ENCODE data around the gene SLC22A31. TPM values are rescaled to one million over a fixed set of nuclear protein-coding genes. Genes with fewer than 3 reads are reported as not detected.

The SLC22A31 gene
- total RNA-seq, 1 experiment from 2014 or later, result 53.7 TPM

GRCh38 chr16:89217138-89217387 lies 16.7 kb upstream of the SLC22A31 start:
- no peaks in the 10 kb centered on the region for H3K9me2 ChIP-seq (ENCODE audit: insufficient read depth)
- no peaks in the 10 kb centered on the region for H3K27me3 ChIP-seq (ENCODE audit: insufficient read depth, low read length)
- peaks cover 0 to 16% of the 10 kb centered on the region in 2 experiments; a peak in 3 of 4 replicates for H3K4me1 ChIP-seq (ENCODE audit: control insufficient read depth in 1 of 2, insufficient read depth in 2 of 2, low read length in 2 of 2)
- H3K27ac ChIP-seq (ENCODE audit: low read depth, low read length), result peak overlapping the region; percentile 74
- peaks cover 32% of the 10 kb centered on the region for H3K79me2 ChIP-seq (ENCODE audit: insufficient read depth, low read length)
- TSS peak; percentile 87 for BruUV-seq (replicated peaks)
- no peak for TF ChIP-seq SP1 (IDR thresholded peaks at IDR 0.05; ENCODE audit: low read depth)
- TF ChIP-seq EZH2phosphoT487 (IDR thresholded peaks at IDR 0.05; ENCODE audit: borderline replicate concordance), result no peak
- TF ChIP-seq YY1 (IDR thresholded peaks at IDR 0.05; ENCODE audit: extremely low read depth, insufficient replicate concordance, low read depth, low read length), result no peak
- no peak for TF ChIP-seq MAX (IDR thresholded peaks at IDR 0.05)
- TF ChIP-seq ZFX (IDR thresholded peaks at IDR 0.05), result no peak
- ChIA-PET CTCF (interaction anchor here (0.9 to 2.5 kb wide), 4 partner anchors 23 to 480 kb away, joined by 3 to 14 read pairs (median 6); no protein-coding TSS in a partner anchor), POLR2A (interaction anchor here (0.9 to 2.2 kb wide), 3 partner anchors 24 to 406 kb away, joined by 4 to 10 read pairs (median 4); partner anchors contain the start of gene APRT), RAD21 (ENCODE audit: low non-redundant PET in 1 of 2, low total read pairs in 2 of 2, uncharacterized antibody in 2 of 2, unreplicated experiment in 2 of 2) (no interaction called here)
- no peaks in the 10 kb centered on the region for H3K9me3 ChIP-seq (ENCODE audit: control insufficient read depth in 1 of 2, insufficient read depth in 1 of 2, low read depth in 1 of 2, low read length in 2 of 2)
- intact Hi-C loops (cut with micrococcal nuclease), result loop anchor here (2.0 to 5.0 kb wide), 5 partner anchors 46 to 480 kb away; partner anchors contain the start of genes CDH15, GALNS and TRAPPC2L
- H3K4me2 ChIP-seq (ENCODE audit: low read length), result peak overlapping the region; percentile 90
- H3K9ac ChIP-seq (ENCODE audit: low read length), result peak overlapping the region; percentile 88
- H3K4me3 ChIP-seq (replicated peaks in 1 of 2; ENCODE audit: low read depth in 1 of 2, low read length in 2 of 2), result peak overlapping the region; percentile 88 to 93
- peaks cover 0 to 4% of the 10 kb centered on the region in 2 experiments; a peak in 1 of 4 replicates for H3K36me3 ChIP-seq (ENCODE audit: control insufficient read depth in 1 of 2, insufficient read depth in 2 of 2, low read length in 2 of 2)
- H4K20me1 ChIP-seq (ENCODE audit: insufficient read depth), result no peaks in the 10 kb centered on the region
- peak overlapping the region; percentile 27 for H2AFZ ChIP-seq (ENCODE audit: low read depth, low read length, poor library complexity, severe bottlenecking)
- ATAC-seq (no peak), DNase-seq (ENCODE audit: low read depth, low spot score) (no peak)

GRCh38 chr16:89216315-89217137 lies 16.2 kb upstream of the SLC22A31 start:
- ChIA-PET POLR2A (interaction anchor here (0.6 to 1.1 kb wide), 2 partner anchors 24 to 45 kb away, joined by 3 read pairs; partner anchors contain the start of gene CDH15), RAD21 (ENCODE audit: low non-redundant PET in 1 of 2, low total read pairs in 2 of 2, uncharacterized antibody in 2 of 2, unreplicated experiment in 2 of 2) (no interaction called here), CTCF (interaction anchor here (0.7 to 2.5 kb wide), 9 partner anchors 24 to 479 kb away, joined by 3 to 14 read pairs (median 5); partner anchors contain the start of genes APRT and CDH15)
- intact Hi-C loops (cut with micrococcal nuclease), result loop anchor here (1.0 to 5.0 kb wide), 8 partner anchors 46 to 479 kb away; partner anchors contain the start of genes CDH15, GALNS and TRAPPC2L
- Histone ChIP-seq H3K79me2 (ENCODE audit: insufficient read depth, low read length) (peaks cover 32% of the 10 kb centered on the region), H2AFZ (ENCODE audit: low read depth, low read length, poor library complexity, severe bottlenecking) (no peak overlapping the region), H4K20me1 (ENCODE audit: insufficient read depth) (no peaks in the 10 kb centered on the region), H3K4me3 (replicated peaks in 1 of 2; ENCODE audit: low read depth in 1 of 2, low read length in 2 of 2) (peak overlapping the region; percentile 88 to 93), H3K27ac (ENCODE audit: low read depth, low read length) (peak overlapping the region; percentile 74; the same call in 1 of the 2 replicates), H3K9me3 (ENCODE audit: control insufficient read depth in 1 of 2, insufficient read depth in 1 of 2, low read depth in 1 of 2, low read length in 2 of 2) (no peaks in the 10 kb centered on the region), H3K9me2 (ENCODE audit: insufficient read depth) (no peaks in the 10 kb centered on the region), H3K4me1 (ENCODE audit: control insufficient read depth in 1 of 2, insufficient read depth in 2 of 2, low read length in 2 of 2) (peaks cover 0 to 16% of the 10 kb centered on the region in 2 experiments; a peak in 3 of 4 replicates), H3K36me3 (ENCODE audit: control insufficient read depth in 1 of 2, insufficient read depth in 2 of 2, low read length in 2 of 2) (peaks cover 0 to 4% of the 10 kb centered on the region in 2 experiments; a peak in 1 of 4 replicates), H3K4me2 (ENCODE audit: low read length) (peak overlapping the region; percentile 90), H3K9ac (ENCODE audit: low read length) (peak overlapping the region; percentile 88), H3K27me3 (ENCODE audit: insufficient read depth, low read length) (no peaks in the 10 kb centered on the region)
- DNase-seq (ENCODE audit: low read depth, low spot score) (peak; percentile 73), ATAC-seq (peak; percentile 70)
- BruUV-seq (replicated peaks), result no TSS peak
- peak; percentile 28; the same call in 1 of the 2 replicates for TF ChIP-seq SP1 (IDR thresholded peaks at IDR 0.05; ENCODE audit: low read depth)
- TF ChIP-seq POLR2A (IDR thresholded peaks at IDR 0.05; ENCODE audit: borderline replicate concordance, extremely low read depth, insufficient read depth, insufficient read length), result no peak
- TF ChIP-seq RAD21 (IDR thresholded peaks at IDR 0.05; ENCODE audit: low read depth), result peak; percentile 99
- no peak for TF ChIP-seq ZNF274 (IDR thresholded peaks at IDR 0.05; ENCODE audit: low read depth, low read length)
- TF ChIP-seq EZH2phosphoT487 (IDR thresholded peaks at IDR 0.05; ENCODE audit: borderline replicate concordance), result no peak
- TF ChIP-seq SIN3A (IDR thresholded peaks at IDR 0.05; ENCODE audit: low read depth), result peak; percentile 77; the same call in 1 of the 2 replicates
- no peak for TF ChIP-seq ATF3 (IDR thresholded peaks at IDR 0.05)
- no peak for TF ChIP-seq CEBPB (IDR thresholded peaks at IDR 0.05; ENCODE audit: low read depth)
- peak; percentile 26 for TF ChIP-seq YY1 (IDR thresholded peaks at IDR 0.05; ENCODE audit: extremely low read depth, insufficient replicate concordance, low read depth, low read length)
- peak; percentile 95 for TF ChIP-seq MAX (IDR thresholded peaks at IDR 0.05)
- no peak for TF ChIP-seq SRF (IDR thresholded peaks at IDR 0.05; ENCODE audit: low read depth)
- TF ChIP-seq ZFX (IDR thresholded peaks at IDR 0.05), result no peak
- peak; percentile 26; the same call in 1 of the 2 replicates for TF ChIP-seq FOSL1 (IDR thresholded peaks at IDR 0.05; ENCODE audit: low read depth)
- peak; percentile 78 to 98 (median 88) for TF ChIP-seq CTCF (IDR thresholded peaks at IDR 0.05 in 2 of 3, conservative IDR thresholded peaks at IDR 0.05 in 1 of 3; ENCODE audit: borderline replicate concordance in 1 of 3, insufficient read depth in 1 of 3, low read depth in 2 of 3, low read length in 2 of 3)
- no peak for TF ChIP-seq ELF1 (IDR thresholded peaks at IDR 0.05; ENCODE audit: borderline replicate concordance, low read depth)
- no peak for TF ChIP-seq EGR1 (IDR thresholded peaks at IDR 0.05; ENCODE audit: low read depth)

Data from HCT116 (cell line).